ENCODE data around the gene PPP1R1C. TPM values are rescaled to one million over a fixed set of nuclear protein-coding genes. Genes with fewer than 3 reads are reported as not detected.

PPP1R1C gene
- total and polyA plus RNA-seq, 2 of the 13 experiments (the other 11 are each of a cell fraction or from before 2014, with no cell fraction given) = 1.5 to 3.5 TPM

DNA sequence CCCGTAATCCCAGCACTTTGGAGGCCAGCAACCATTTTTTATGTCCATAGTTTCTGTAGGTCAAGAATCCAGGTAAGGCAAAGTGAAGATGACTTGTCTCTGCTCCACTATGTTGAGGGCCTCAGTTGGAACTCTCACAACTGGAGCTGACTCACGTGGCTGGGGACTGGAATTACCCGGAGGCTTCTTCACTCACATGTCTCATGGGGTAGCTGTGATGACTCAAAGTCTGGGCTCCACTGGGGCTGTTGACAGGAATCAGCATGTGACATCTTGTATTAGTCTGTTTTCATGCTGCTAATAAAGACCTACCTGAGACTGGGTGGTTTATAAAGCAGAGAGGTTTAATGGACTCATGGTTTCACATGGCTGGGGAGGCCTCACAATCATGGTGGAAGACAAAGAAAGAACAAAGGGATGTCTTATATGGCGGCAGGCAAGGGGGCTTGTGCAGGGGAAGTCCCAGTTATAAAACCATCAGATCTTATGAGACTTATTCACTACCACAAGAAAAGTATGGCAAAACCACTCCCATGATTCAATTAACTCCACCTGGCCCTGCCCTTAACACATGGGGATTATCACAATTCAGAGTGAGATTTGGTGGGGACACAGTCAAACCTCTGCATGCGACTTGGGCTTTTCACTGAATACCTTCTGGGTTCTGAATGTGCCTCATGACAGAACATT lies 7.8 kb upstream of the PPP1R1C start:
- no peaks in the 10 kb centered on the region for H3K9me3 ChIP-seq (ENCODE audit: low read length)
- no peaks in the 10 kb centered on the region for H3K4me1 ChIP-seq (ENCODE audit: insufficient read depth, low read length)
- no peak for DNase-seq (ENCODE audit: low spot score)
- H3K4me3 ChIP-seq (replicated peaks in 1 of 3; ENCODE audit: insufficient read depth in 1 of 3, low read depth in 2 of 3, low read length in 3 of 3) = no peak overlapping the region
- no peak for ATAC-seq
- FAIRE-seq = no peak
- H3K27me3 ChIP-seq (ENCODE audit: control insufficient read depth in 1 of 2, insufficient read depth in 2 of 2, low read length in 2 of 2) = no peaks in the 10 kb centered on the region
- no peaks in the 10 kb centered on the region for H4K20me1 ChIP-seq (ENCODE audit: insufficient read depth, low read length)
- H3K36me3 ChIP-seq (replicated peaks in 1 of 2; ENCODE audit: control insufficient read depth in 1 of 2, insufficient read depth in 2 of 2, low read length in 2 of 2) = no peaks in the 10 kb centered on the region
- no peak overlapping the region for H2AFZ ChIP-seq (ENCODE audit: low read length)
- in situ Hi-C loops (cut with HindIII; ENCODE audit: extremely low pct_ligation_motif_present, low pct_unique_long_range_greater_than_20kb) = no loop called here
- no peak overlapping the region for H3K4me2 ChIP-seq (ENCODE audit: low read depth, low read length)
- WGBS (ENCODE audit: low lambda C conversion rate) = 66% methylated on average over 5 of the region's 5 CpGs
- no peak overlapping the region for H3K9ac ChIP-seq (ENCODE audit: insufficient read depth, low read depth, low read length)
- no peaks in the 10 kb centered on the region for H3K79me2 ChIP-seq (ENCODE audit: insufficient read depth, low read length)
- intact Hi-C loops (cut with micrococcal nuclease; ENCODE audit: unreplicated experiment) = no loop called here
- ChIA-PET CTCF (ENCODE audit: low intra/inter-chr PET ratio, low total read pairs) (no interaction called here), POLR2A (no interaction called here)
- no peak for TF ChIP-seq POLR2AphosphoS2 (IDR thresholded peaks at IDR 0.05; ENCODE audit: low read depth, low read length)
- no peak for TF ChIP-seq ZNF672 (CRISPR knock-in tag; IDR thresholded peaks at IDR 0.05)
- no peak for TF ChIP-seq ZNF562 (CRISPR knock-in tag; IDR thresholded peaks at IDR 0.05; ENCODE audit: borderline replicate concordance)
- H3K27ac ChIP-seq (ENCODE audit: extremely low read length, insufficient read depth, low read length) = no peak overlapping the region
- BruUV-seq (replicated peaks) = no TSS peak

- Histone ChIP-seq H3K27ac (ENCODE audit: extremely low read length, insufficient read depth, low read length) (no peak overlapping the region), H4K20me1 (ENCODE audit: insufficient read depth, low read length) (no peaks in the 10 kb centered on the region), H2AFZ (ENCODE audit: low read length) (no peak overlapping the region), H3K9me3 (ENCODE audit: low read length) (no peaks in the 10 kb centered on the region), H3K79me2 (ENCODE audit: insufficient read depth, low read length) (no peaks in the 10 kb centered on the region), H3K36me3 (replicated peaks in 1 of 2; ENCODE audit: control insufficient read depth in 1 of 2, insufficient read depth in 2 of 2, low read length in 2 of 2) (no peaks in the 10 kb centered on the region), H3K4me2 (ENCODE audit: low read depth, low read length) (no peak overlapping the region), H3K4me1 (ENCODE audit: insufficient read depth, low read length) (no peaks in the 10 kb centered on the region), H3K9ac (ENCODE audit: insufficient read depth, low read depth, low read length) (no peak overlapping the region), H3K27me3 (ENCODE audit: control insufficient read depth in 1 of 2, insufficient read depth in 2 of 2, low read length in 2 of 2) (no peaks in the 10 kb centered on the region), H3K4me3 (replicated peaks in 1 of 3; ENCODE audit: insufficient read depth in 1 of 3, low read depth in 2 of 3, low read length in 3 of 3) (no peak overlapping the region)
- 38% methylated on average over 2 of the region's 2 CpGs for WGBS (ENCODE audit: low lambda C conversion rate)
- BruUV-seq (replicated peaks) = no TSS peak
- in situ Hi-C loops (cut with HindIII; ENCODE audit: extremely low pct_ligation_motif_present, low pct_unique_long_range_greater_than_20kb) (no loop called here), intact Hi-C loops (cut with micrococcal nuclease; ENCODE audit: unreplicated experiment) (no loop called here)
- POLR2A ChIA-PET = no interaction called here
- DNase-seq (ENCODE audit: low spot score) (no peak), ATAC-seq (no peak), FAIRE-seq (no peak)
- TF ChIP-seq FOXA3 (CRISPR knock-in tag; IDR thresholded peaks at IDR 0.05) = no peak
- no peak for TF ChIP-seq RBM39 (IDR thresholded peaks at IDR 0.05; ENCODE audit: low read depth, low read length, poor library complexity, severe bottlenecking)
- no peak for TF ChIP-seq HDAC2 (CRISPR knock-in tag; IDR thresholded peaks at IDR 0.05)
- TF ChIP-seq REPIN1 (CRISPR knock-in tag; IDR thresholded peaks at IDR 0.05; ENCODE audit: borderline replicate concordance, low read depth) = no peak
- TF ChIP-seq, protein P1, sequence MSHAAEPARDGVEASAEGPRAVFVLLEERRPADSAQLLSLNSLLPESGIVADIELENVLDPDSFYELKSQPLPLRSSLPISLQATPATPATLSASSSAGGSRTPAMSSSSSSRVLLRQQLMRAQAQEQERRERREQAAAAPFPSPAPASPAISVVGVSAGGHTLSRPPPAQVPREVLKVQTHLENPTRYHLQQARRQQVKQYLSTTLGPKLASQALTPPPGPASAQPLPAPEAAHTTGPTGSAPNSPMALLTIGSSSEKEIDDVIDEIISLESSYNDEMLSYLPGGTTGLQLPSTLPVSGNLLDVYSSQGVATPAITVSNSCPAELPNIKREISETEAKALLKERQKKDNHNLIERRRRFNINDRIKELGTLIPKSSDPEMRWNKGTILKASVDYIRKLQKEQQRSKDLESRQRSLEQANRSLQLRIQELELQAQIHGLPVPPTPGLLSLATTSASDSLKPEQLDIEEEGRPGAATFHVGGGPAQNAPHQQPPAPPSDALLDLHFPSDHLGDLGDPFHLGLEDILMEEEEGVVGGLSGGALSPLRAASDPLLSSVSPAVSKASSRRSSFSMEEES (CRISPR knock-in tag; IDR thresholded peaks at IDR 0.05) = no peak
- no peak for TF ChIP-seq JUN (CRISPR knock-in tag; IDR thresholded peaks at IDR 0.05)
- TF ChIP-seq MBD4 (IDR thresholded peaks at IDR 0.05; ENCODE audit: borderline replicate concordance, low read length) = no peak
- no peak for TF ChIP-seq PHF8 (CRISPR knock-in tag; IDR thresholded peaks at IDR 0.05)
- no peak for TF ChIP-seq HCFC1 (IDR thresholded peaks at IDR 0.05; ENCODE audit: low read depth, low read length)
- TF ChIP-seq GABPB1 (CRISPR knock-in tag; IDR thresholded peaks at IDR 0.05) = no peak
- no peak for TF ChIP-seq ZNF235 (CRISPR knock-in tag; IDR thresholded peaks at IDR 0.05; ENCODE audit: borderline replicate concordance)
- no peak for TF ChIP-seq ZFP36L2 (CRISPR knock-in tag; IDR thresholded peaks at IDR 0.05)
- TF ChIP-seq ZNF264 (CRISPR knock-in tag; IDR thresholded peaks at IDR 0.05) = no peak
- no peak for TF ChIP-seq ZNF629 (CRISPR knock-in tag; conservative IDR thresholded peaks at IDR 0.05)
- TF ChIP-seq ZBTB20 (CRISPR knock-in tag; IDR thresholded peaks at IDR 0.05; ENCODE audit: borderline replicate concordance, low read depth) = no peak
- TF ChIP-seq ZNF672 (CRISPR knock-in tag; IDR thresholded peaks at IDR 0.05) = no peak
- no peak for TF ChIP-seq ZNF616 (CRISPR knock-in tag; IDR thresholded peaks at IDR 0.05; ENCODE audit: low read depth)
- CTCF ChIA-PET (ENCODE audit: low intra/inter-chr PET ratio, low total read pairs) = no interaction called here
Measured at GRCh38 chr2:181978351-181979150, 7.1 kb upstream of the PPP1R1C start.
